Midbrain (tissue), 1 donor: ENCODE data around the gene NOM1.

Source experiments
- DNase-seq: peaks from one replicate; lab custom pipeline; 2025; lab: John Stamatoyannopoulos, UW

Gene NOM1

DNA sequence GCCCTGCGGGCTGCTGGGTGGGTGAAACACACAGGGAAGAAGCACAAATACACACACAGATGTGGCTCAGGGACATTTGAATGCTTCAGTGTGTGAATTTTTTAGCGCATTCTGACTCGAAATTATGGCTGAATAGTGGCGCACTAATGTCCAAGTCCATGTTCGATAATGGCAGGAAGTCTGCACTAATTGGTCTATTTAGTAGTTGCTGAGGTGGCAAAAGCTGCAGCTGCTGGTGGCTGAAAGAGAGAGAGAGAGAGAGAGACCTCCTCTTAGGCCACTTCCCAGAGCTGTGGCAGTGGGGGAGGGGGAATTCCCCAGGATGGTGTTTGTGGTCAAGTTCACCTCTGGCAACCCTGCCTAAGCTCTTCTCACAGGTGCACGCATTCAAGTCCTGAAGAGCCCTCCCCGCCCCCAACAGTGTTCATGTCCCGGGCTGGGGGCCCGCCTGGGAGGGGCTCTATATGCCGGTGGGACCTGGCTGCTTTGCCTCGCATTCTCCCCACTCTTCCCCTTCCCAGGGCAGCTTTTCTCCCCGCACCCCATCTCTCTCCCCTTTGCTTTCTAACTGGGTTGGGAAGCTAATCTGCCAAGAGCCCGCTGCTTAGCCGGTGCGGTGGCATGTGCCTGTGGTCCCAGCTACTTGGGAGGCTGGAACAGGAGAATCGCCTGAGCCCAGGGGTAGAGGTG lies 67.0 kb downstream of the NOM1 start:
- DNase-seq: no peak

GRCh38 chr7:157017149-157017548 lies 67.6 kb downstream of the NOM1 start:
- no peak for DNase-seq

GRCh38 chr7:157017603-157018327 lies 68.3 kb downstream of the NOM1 start:
- DNase-seq: no peak

DNA sequence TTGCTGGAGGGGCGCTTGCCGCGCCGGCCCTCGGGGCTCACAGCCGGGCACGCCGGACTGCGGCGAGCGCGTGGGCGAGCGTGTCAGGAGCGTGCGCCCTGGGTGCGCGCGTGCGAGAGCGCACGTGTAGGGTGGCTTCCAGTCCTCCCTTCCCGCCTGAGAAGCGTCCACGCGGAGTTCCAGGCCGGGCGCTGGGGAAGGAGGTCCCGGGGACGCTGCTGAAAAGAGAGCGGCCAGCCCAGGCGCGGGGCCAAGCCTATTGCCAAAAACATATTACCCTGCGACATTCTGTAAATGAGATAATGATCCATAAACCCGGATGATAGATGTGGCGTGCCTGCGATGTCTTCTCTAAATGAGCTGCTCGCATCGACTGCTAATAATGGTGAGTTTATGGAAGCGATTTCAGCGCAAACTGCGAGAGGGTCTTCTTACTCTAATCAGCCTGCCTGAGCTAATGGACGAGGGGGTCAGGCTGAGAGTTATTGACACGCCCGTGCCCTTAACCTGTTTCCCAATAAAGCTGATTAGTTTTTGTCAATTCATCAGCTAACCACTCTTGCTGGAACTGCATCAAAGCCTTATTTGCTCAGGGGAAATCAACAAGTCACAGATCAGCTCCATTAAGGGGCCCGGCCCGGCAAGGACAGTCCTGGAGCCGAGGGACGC lies 69.0 kb downstream of the NOM1 start:
- DNase-seq: no peak

DNA sequence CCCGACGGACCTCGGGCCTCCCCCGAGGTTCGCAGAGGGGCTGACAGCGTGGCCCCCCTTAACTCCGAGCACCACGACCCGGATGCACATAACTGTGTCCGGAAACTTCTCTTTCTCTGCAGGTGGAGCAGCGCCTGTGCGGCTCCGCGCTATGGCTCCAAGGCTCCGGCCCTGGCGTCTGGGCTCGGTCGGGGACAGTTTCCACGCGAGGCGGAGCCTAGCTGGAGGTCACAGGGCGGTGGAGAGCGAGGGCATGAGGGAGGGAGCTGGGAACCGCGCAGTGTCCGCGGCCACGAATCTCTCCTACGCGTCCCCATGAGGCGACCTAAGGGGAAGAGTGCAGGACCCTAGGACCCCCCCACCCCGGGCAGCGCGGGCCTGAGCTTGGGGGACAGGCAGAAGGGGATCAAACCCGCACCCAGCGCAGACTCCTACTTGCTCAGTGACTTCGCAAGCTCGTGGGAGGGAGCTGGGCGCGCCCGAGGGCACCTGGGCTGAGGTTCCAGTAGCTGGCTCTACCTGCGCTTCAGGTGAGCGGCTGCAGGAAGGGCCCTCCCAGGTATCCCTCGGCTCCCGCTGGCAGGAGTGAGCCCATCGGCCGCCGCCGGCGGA lies 69.6 kb downstream of the NOM1 start:
- DNase-seq: no peak

DNA sequence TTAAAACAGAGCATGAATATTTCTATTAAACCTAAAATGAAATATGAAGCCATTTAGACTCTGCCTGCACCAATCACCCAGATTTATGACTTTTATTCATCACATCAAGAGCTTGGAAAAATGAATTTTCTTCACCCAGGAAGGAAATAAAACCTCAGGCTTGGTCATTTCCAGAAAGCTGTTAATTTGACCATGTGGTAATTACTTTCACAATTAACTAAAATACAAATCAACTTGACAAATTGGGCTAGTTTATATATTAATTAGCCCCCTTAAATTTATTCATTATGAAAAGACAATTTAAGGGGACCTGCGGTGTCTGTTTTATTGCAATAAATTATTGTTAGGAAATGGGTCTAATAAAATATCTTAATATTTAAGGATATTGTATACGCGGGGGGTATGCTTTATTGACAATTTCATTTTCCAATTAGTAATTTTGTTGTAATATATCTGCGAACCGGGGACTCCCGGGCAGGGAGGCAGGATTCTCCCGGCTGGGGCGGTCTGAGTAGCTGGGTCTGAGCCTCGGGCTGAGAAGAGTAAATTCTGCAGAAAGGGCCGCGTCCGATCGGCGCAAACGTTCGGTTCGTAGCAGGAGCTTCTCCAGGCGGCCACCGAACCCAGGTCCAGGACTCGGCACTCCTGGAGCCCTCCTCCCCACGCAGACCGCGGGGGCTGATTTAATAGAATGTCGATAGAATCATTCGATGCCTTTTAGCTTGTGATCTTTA lies 70.4 kb downstream of the NOM1 start:
- no peak for DNase-seq

- no peak for DNase-seq
Measured at GRCh38 chr7:157020514-157021070, 71.1 kb downstream of the NOM1 start.

GRCh38 chr7:157021071-157021870 lies 71.8 kb downstream of the NOM1 start:
- DNase-seq: no peak

DNA sequence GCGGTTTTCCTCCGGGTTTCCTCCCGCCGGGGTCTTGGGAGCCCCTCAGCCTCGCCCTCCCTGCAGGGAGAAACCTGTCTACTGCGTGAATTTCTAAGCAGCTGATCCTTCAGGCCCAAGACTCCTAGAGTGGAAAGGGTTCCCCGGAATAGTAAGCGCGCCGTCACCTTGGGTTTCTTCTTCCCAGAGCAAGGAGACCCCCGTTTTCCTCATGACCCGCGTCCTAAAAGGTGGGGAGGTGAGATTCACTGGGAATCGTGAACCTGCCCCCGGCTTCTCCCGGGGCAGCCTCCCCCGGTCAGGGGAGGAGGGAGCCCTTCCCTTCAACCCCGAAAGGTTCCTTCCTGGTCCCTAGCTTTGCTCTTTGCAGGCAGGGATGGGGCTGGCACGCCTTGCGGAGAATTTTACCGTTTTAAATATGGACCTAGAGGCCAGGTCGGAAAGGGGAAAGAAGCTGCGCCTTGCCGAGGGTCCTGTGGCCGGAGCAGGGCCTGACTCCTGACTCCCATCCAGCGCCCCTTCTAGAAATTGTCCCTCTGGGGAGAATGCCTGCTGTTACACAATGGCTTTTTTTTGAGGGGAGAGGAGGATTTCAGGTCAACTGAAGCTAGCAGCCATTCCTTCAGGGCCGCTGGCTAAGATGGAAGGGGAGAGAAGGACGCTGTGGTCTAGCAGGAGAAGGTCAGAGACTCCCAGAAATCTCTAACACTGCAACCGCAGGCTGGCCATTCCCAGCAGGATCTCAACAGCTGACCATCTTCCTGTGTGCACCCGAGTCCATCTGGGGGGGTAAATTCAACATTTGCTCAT lies 72.6 kb downstream of the NOM1 start:
- DNase-seq: no peak
